ENCODE measurements around the gene RGSL1. TPM values are rescaled to one million over a fixed set of nuclear protein-coding genes. Genes with fewer than 3 reads are reported as not detected.

The RGSL1 gene
- total RNA-seq, 1 donor from 2014 or later = not detected

DNA sequence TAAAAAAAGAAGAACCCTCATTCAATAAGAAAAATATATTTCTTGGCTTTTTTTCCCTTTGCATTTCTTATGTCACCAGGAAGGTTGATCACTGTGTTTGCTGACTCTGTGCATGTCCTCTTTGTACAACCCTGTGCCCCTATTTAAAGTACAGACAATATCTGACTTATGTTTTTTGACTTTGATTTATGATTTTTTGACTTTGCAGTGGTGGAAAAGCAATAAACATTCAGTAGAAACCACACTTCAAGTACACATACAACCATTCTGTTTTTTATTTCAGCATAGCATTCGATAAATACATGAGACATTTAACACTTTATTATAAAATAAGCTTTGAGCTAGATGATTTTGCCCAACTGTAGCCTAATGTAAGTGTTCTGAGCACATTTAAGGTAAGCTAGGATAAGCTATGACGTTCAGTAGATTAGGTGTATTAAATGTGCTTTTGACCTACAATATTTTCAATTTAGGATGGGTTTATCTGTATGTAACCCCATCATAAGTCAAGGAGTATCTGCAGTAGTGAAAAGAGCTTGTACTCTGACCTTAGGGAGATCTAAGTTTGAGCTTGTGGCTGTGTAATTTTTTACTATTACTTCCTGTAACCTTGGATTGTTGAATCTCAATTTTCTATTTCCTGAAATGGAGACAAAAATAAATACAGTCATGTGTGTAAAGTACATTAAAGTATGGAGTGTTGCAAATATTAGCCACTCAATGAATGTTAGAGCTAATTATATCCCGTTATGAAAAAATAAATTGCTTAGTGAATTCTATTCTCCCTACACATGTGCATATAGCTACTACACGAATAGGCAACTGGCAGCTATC lies 137.9 kb downstream of the RGSL1 start:
- Mint-ChIP-seq H3K4me1 (ENCODE audit: low read depth, unreplicated experiment) (peaks cover 4% of the 10 kb centered on the region), H3K4me3 (ENCODE audit: unreplicated experiment) (no peak overlapping the region), H3K9me3 (ENCODE audit: unreplicated experiment) (no peaks in the 10 kb centered on the region), H3K27ac (ENCODE audit: unreplicated experiment) (no peak overlapping the region), H3K36me3 (ENCODE audit: unreplicated experiment) (no peaks in the 10 kb centered on the region), H3K27me3 (ENCODE audit: unreplicated experiment) (peaks cover 4% of the 10 kb centered on the region)
- TF ChIP-seq, protein P1, sequence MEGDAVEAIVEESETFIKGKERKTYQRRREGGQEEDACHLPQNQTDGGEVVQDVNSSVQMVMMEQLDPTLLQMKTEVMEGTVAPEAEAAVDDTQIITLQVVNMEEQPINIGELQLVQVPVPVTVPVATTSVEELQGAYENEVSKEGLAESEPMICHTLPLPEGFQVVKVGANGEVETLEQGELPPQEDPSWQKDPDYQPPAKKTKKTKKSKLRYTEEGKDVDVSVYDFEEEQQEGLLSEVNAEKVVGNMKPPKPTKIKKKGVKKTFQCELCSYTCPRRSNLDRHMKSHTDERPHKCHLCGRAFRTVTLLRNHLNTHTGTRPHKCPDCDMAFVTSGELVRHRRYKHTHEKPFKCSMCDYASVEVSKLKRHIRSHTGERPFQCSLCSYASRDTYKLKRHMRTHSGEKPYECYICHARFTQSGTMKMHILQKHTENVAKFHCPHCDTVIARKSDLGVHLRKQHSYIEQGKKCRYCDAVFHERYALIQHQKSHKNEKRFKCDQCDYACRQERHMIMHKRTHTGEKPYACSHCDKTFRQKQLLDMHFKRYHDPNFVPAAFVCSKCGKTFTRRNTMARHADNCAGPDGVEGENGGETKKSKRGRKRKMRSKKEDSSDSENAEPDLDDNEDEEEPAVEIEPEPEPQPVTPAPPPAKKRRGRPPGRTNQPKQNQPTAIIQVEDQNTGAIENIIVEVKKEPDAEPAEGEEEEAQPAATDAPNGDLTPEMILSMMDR (IDR thresholded peaks at IDR 0.05; ENCODE audit: partially characterized antibody, unreplicated experiment) = no peak
- DNase-seq = no peak

DNA sequence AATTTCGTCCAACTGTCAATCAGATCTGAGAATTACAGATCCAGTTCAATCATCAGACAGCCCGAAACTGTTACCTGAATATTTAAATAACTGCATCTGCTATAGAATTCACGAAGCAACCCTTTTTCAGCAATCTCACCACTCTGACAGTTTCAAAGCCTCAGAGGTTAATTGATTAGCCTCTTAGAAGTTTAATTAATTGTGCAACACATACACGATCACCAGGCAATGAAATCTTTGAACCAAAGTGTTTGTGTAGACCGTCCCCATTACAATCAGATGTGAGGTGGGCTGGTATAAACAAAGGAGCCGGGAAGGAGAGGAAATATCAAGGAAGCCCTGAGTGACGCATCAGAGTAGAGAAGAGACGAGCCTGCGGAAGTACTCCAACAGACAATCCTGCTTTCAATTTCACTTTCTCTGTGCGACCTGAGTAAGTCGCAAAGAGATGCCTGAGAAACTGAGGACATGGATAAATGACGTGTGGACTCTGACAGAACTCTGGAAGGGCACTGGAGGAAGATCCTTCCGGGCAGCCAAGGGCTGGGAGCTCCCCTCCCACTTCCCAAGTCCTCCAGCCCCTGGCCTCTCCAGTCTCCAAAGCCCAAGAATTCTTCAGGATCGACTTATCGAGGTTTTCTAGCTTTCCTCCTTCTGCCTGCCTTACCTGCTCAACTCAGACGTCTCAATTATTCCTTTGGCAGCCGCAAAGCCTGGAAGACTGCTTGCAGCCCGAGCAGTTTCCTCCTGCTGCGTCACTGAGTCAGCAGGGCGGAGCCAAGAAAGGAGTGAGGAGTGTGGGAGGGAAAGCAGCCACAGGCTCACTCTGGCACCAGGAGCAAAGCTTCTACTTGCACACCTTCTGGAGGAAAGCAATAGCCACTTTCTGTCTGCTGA lies 138.8 kb downstream of the RGSL1 start, which contains the start of gene RNASEL:
RNASEL (minus strand) TSS at position 757 of the 897 bp plus-strand sequence. CDS start 2,450 bp downstream, outside the sequence.
- Mint-ChIP-seq H3K36me3 (ENCODE audit: unreplicated experiment) (no peaks in the 10 kb centered on the region), H3K9me3 (ENCODE audit: unreplicated experiment) (no peaks in the 10 kb centered on the region), H3K27ac (ENCODE audit: unreplicated experiment) (peak within 1 kb of the TSS; percentile 26), H3K27me3 (ENCODE audit: unreplicated experiment) (peaks cover 4% of the 10 kb centered on the region), H3K4me1 (ENCODE audit: low read depth, unreplicated experiment) (peaks cover 4% of the 10 kb centered on the region), H3K4me3 (ENCODE audit: unreplicated experiment) (peak within 1 kb of the TSS; percentile 86)
- TF ChIP-seq, protein P1 (IDR thresholded peaks at IDR 0.05; ENCODE audit: partially characterized antibody, unreplicated experiment) = no peak
- DNase-seq = no peak

DNA sequence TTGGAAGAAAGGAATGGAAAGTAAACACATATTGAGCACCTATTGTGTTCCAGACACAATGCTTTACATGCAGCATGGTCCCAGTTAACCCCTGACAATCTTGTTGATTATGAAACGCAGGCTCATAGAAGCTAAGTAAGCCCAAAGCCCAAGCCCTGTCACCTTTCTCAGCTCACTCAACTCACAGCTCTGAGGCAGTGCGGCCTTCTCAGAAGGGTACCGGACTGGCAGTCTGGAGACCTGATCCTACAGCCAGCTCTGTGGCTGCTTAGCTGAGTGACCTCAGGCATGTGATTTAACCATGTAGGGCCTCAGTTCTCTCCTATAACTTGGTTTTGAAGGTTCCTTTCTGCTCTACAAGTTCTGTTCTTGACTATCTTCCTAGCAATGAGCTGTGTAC lies 139.6 kb downstream of the RGSL1 start:
- no peaks in the 10 kb centered on the region for H3K9me3 Mint-ChIP-seq (ENCODE audit: unreplicated experiment)

DNA sequence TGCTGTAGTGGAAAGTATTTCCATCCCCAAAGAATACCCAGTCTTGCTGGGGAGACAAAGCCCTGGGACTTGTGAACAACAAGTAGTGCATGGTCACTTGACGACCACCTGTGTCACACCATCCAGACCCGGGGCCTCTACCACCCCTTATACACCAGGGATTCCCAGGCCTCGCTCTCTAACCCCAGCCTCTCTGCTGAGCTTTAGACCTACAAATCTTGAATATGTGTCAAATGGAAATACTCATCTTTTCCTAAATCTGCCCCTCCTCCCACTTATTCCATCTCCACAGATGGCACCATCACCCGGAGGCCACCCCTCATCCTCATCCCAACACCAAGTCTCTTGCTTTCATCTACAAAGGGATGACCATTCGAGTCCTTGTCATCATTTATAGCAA lies 140.0 kb downstream of the RGSL1 start:
- no peak for DNase-seq
- Mint-ChIP-seq H3K27me3 (ENCODE audit: unreplicated experiment) (peaks cover 4% of the 10 kb centered on the region), H3K4me1 (ENCODE audit: low read depth, unreplicated experiment) (peaks cover 5% of the 10 kb centered on the region), H3K4me3 (ENCODE audit: unreplicated experiment) (peak overlapping the region; percentile 3), H3K27ac (ENCODE audit: unreplicated experiment) (no peak overlapping the region), H3K9me3 (ENCODE audit: unreplicated experiment) (no peaks in the 10 kb centered on the region), H3K36me3 (ENCODE audit: unreplicated experiment) (no peaks in the 10 kb centered on the region)
- TF ChIP-seq, protein P1 (IDR thresholded peaks at IDR 0.05; ENCODE audit: partially characterized antibody, unreplicated experiment) = no peak

More for the DNA sequence above, 139.6 kb downstream of the RGSL1 start:
- Mint-ChIP-seq H3K4me3 (ENCODE audit: unreplicated experiment) (peak overlapping the region; percentile 86), H3K27ac (ENCODE audit: unreplicated experiment) (no peak overlapping the region), H3K27me3 (ENCODE audit: unreplicated experiment) (peaks cover 4% of the 10 kb centered on the region), H3K36me3 (ENCODE audit: unreplicated experiment) (no peaks in the 10 kb centered on the region), H3K4me1 (ENCODE audit: low read depth, unreplicated experiment) (peaks cover 4% of the 10 kb centered on the region)
- TF ChIP-seq, protein P1 (IDR thresholded peaks at IDR 0.05; ENCODE audit: partially characterized antibody, unreplicated experiment) = no peak
- no peak for DNase-seq
